Osteocyte (in vitro differentiated cells): ENCODE measurements around the gene ACTL10. TPM values are rescaled to one million over a fixed set of nuclear protein-coding genes. Genes with fewer than 3 reads are reported as not detected.

Experiments used
- DNase-seq: peaks from one replicate; pipeline ENCODE4 v3.0.0; 2021; ENCODE audit warnings: mixed read lengths; ENCODE audit not compliant: unreplicated experiment; ENCODE audit errors: extremely low spot score
- H3K27ac Mint-ChIP-seq: one replicate; pipeline ENCODE4 v1.8.0; 2021; ENCODE audit warnings: mild to moderate bottlenecking, mixed read lengths; ENCODE audit not compliant: unreplicated experiment
- H3K27me3 Mint-ChIP-seq: one replicate; pipeline ENCODE4 v1.8.0; 2021; ENCODE audit warnings: mixed read lengths; ENCODE audit not compliant: unreplicated experiment
- H3K36me3 Mint-ChIP-seq: one replicate; pipeline ENCODE4 v1.8.0; 2021; ENCODE audit warnings: mixed read lengths; ENCODE audit not compliant: unreplicated experiment
- H3K4me1 Mint-ChIP-seq: one replicate; pipeline ENCODE4 v1.8.0; 2021; ENCODE audit warnings: mixed read lengths; ENCODE audit not compliant: unreplicated experiment
- H3K4me3 Mint-ChIP-seq: one replicate; pipeline ENCODE4 v1.8.0; 2021; ENCODE audit warnings: mild to moderate bottlenecking, moderate library complexity, mixed read lengths; ENCODE audit not compliant: unreplicated experiment
- H3K9me3 Mint-ChIP-seq: one replicate; pipeline ENCODE4 v1.8.0; 2021; ENCODE audit warnings: mixed read lengths; ENCODE audit not compliant: unreplicated experiment
- CTCF ChIP-seq: fragments of 200-600 bp; sonication (generic); IDR thresholded peaks from 2 replicates; pipeline ENCODE4 v1.5.0; 2021; ENCODE audit warnings: antibody characterized with exemption, mild to moderate bottlenecking, moderate library complexity
- total RNA-seq: library from RNA; stranded (reverse); gene quantifications from 2 replicates; pipeline ENCODE4 v1.2.1, GENCODE V29; 2021

Gene ACTL10
- total RNA-seq, 1 donor from 2014 or later = 0.54 TPM

DNA sequence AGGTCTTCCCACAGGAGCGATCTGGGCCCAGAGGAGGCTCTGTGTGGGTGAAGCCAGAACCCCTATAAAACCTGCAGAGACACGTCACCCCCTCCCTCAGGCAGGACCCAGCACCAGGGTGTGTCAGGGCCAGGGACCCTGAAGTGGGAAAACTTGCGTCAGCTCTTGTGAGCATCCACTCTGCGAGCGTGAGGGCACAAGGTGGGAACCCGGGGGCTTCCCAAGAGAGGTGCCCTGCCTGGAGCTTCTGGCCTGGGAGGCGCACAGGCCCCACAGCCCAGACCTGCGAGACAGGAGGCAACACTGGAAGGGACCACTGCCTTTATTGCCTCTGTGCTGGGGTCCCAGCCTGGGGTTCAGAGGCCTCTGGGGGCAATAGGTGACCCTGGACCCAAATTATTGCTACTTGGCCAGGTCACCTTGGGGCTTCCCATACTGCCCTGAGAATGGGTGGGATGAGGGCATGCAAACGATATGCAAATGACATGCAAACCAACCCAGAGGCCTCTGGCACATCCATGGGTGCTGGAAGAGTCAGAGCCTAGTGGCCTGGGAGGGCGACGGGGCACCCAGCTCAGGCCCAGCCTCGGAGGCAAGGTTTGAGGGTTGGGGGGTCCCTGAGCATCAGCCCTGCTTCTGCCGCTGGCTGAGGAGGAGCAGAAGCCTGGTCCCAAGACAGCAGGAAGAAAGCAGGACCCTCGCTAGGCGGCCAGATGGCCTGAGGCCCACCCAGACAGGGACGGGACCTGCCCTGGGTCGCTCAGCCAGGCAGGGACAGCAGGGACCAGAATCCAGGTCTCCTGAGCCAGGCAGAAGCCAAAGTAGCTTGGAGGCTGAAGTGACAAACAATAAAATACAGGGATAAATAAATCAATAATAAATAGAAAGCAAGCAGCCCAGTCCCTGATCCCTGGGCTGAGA, 9.7 kb upstream of the ACTL10 start:
- H3K27ac Mint-ChIP-seq = no peak overlapping the region
- H3K27me3 Mint-ChIP-seq = no peaks in the 10 kb centered on the region
- no peak overlapping the region for H3K4me3 Mint-ChIP-seq
- H3K9me3 Mint-ChIP-seq = no peaks in the 10 kb centered on the region
- H3K4me1 Mint-ChIP-seq = peaks cover 3% of the 10 kb centered on the region
- no peak for TF ChIP-seq CTCF
- H3K36me3 Mint-ChIP-seq = peaks cover 2% of the 10 kb centered on the region
- no peak for DNase-seq

- no peak for TF ChIP-seq CTCF
- Mint-ChIP-seq H3K36me3 (peaks cover 2% of the 10 kb centered on the region), H3K9me3 (no peaks in the 10 kb centered on the region), H3K27me3 (no peaks in the 10 kb centered on the region), H3K27ac (no peak overlapping the region), H3K4me3 (no peak overlapping the region), H3K4me1 (peaks cover 5% of the 10 kb centered on the region)
- no peak for DNase-seq
Measured at GRCh38 chr20:33657704-33658095, 9.0 kb upstream of the ACTL10 start.

GRCh38 chr20:33658510-33658909, 8.2 kb upstream of the ACTL10 start:
- H3K4me3 Mint-ChIP-seq = no peak overlapping the region
- no peaks in the 10 kb centered on the region for H3K27me3 Mint-ChIP-seq
- H3K9me3 Mint-ChIP-seq = no peaks in the 10 kb centered on the region
- no peak overlapping the region for H3K27ac Mint-ChIP-seq
- no peak for TF ChIP-seq CTCF
- no peak for DNase-seq
- peaks cover 5% of the 10 kb centered on the region for H3K4me1 Mint-ChIP-seq
- H3K36me3 Mint-ChIP-seq = peaks cover 2% of the 10 kb centered on the region

GRCh38 chr20:33658929-33659328, 7.8 kb upstream of the ACTL10 start:
- Mint-ChIP-seq H3K27ac (no peak overlapping the region), H3K9me3 (no peaks in the 10 kb centered on the region), H3K4me3 (no peak overlapping the region), H3K36me3 (peaks cover 2% of the 10 kb centered on the region), H3K27me3 (no peaks in the 10 kb centered on the region), H3K4me1 (peaks cover 5% of the 10 kb centered on the region)
- no peak for TF ChIP-seq CTCF
- no peak for DNase-seq

- no peak overlapping the region for H3K4me3 Mint-ChIP-seq
Measured at GRCh38 chr20:33659341-33660034, 7.3 kb upstream of the ACTL10 start.

More at GRCh38 chr20:33659341-33660034, 7.3 kb upstream of the ACTL10 start:
- Mint-ChIP-seq H3K4me1 (peaks cover 10% of the 10 kb centered on the region), H3K27me3 (no peaks in the 10 kb centered on the region), H3K9me3 (no peaks in the 10 kb centered on the region), H3K36me3 (peaks cover 2% of the 10 kb centered on the region), H3K27ac (no peak overlapping the region)
- no peak for TF ChIP-seq CTCF
- no peak for DNase-seq
